Memory B cell (primary cell): ENCODE results near the gene MED4.

Source experiments
- ATAC-seq: fragments of 150-1000 bp; cut with Tn5 transposase; 2 replicates; pipeline ENCODE4 v1.10.0; 2021; ENCODE audit warnings: low read depth, mild to moderate bottlenecking, moderate library complexity
- DNase-seq, 2 donors: peaks; one replicate each; pipeline ENCODE4 v3.0.0; 2022; ENCODE audit warnings: low spot score in 2 of 2
- H3K27ac Mint-ChIP-seq: one replicate; pipeline ENCODE4 v1.8.0; 2022; ENCODE audit warnings: mild to moderate bottlenecking, moderate library complexity, mixed read lengths
- H3K27me3 Mint-ChIP-seq: one replicate; pipeline ENCODE4 v1.8.0; 2022; ENCODE audit warnings: mixed read lengths
- H3K36me3 Mint-ChIP-seq: one replicate; pipeline ENCODE4 v1.8.0; 2022; ENCODE audit warnings: mild to moderate bottlenecking, mixed read lengths
- H3K4me1 Mint-ChIP-seq: one replicate; pipeline ENCODE4 v1.8.0; 2022; ENCODE audit warnings: mixed read lengths
- H3K4me3 Mint-ChIP-seq: one replicate; pipeline ENCODE4 v1.8.0; 2022; ENCODE audit warnings: mild to moderate bottlenecking, moderate library complexity, mixed read lengths
- H3K9me3 Mint-ChIP-seq: one replicate; pipeline ENCODE4 v1.8.0; 2022; ENCODE audit warnings: mixed read lengths

MED4 gene

GRCh38 chr13:48112896-48113755 lies 18.2 kb upstream of the MED4 start:
- no peaks in the 10 kb centered on the region for H3K9me3 Mint-ChIP-seq
- DNase-seq: no peak
- no peak overlapping the region for H3K4me3 Mint-ChIP-seq
- ATAC-seq: no peak
- no peaks in the 10 kb centered on the region for H3K4me1 Mint-ChIP-seq
- no peak overlapping the region for H3K27ac Mint-ChIP-seq
- H3K36me3 Mint-ChIP-seq: no peaks in the 10 kb centered on the region
- peaks cover 20% of the 10 kb centered on the region for H3K27me3 Mint-ChIP-seq

- peaks cover 14% of the 10 kb centered on the region for H3K27me3 Mint-ChIP-seq
- ATAC-seq: no peak
Measured at GRCh38 chr13:48110931-48111721, 16.2 kb upstream of the MED4 start.

GRCh38 chr13:48110132-48110868 lies 15.4 kb upstream of the MED4 start:
- no peak overlapping the region for H3K27ac Mint-ChIP-seq
- ATAC-seq: no peak

More at GRCh38 chr13:48110931-48111721, 16.2 kb upstream of the MED4 start:
- no peak overlapping the region for H3K27ac Mint-ChIP-seq
- H3K4me1 Mint-ChIP-seq: no peaks in the 10 kb centered on the region
- no peak overlapping the region for H3K4me3 Mint-ChIP-seq
- H3K9me3 Mint-ChIP-seq: no peaks in the 10 kb centered on the region
- no peaks in the 10 kb centered on the region for H3K36me3 Mint-ChIP-seq
- DNase-seq: no peak

GRCh38 chr13:48108106-48108505 lies 13.2 kb upstream of the MED4 start:
- Mint-ChIP-seq H3K4me1 (no peaks in the 10 kb centered on the region), H3K4me3 (no peak overlapping the region), H3K27me3 (peaks cover 5% of the 10 kb centered on the region), H3K27ac (no peak overlapping the region), H3K9me3 (no peaks in the 10 kb centered on the region), H3K36me3 (no peaks in the 10 kb centered on the region)
- DNase-seq (no peak), ATAC-seq (no peak)

More at GRCh38 chr13:48110132-48110868, 15.4 kb upstream of the MED4 start:
- peaks cover 14% of the 10 kb centered on the region for H3K27me3 Mint-ChIP-seq
- no peaks in the 10 kb centered on the region for H3K4me1 Mint-ChIP-seq
- no peaks in the 10 kb centered on the region for H3K9me3 Mint-ChIP-seq
- no peaks in the 10 kb centered on the region for H3K36me3 Mint-ChIP-seq
- no peak for DNase-seq
- no peak overlapping the region for H3K4me3 Mint-ChIP-seq

- Mint-ChIP-seq H3K27ac (no peak overlapping the region), H3K9me3 (peaks cover 2% of the 10 kb centered on the region), H3K27me3 (peaks cover 1% of the 10 kb centered on the region), H3K4me3 (no peak overlapping the region), H3K4me1 (peaks cover 11% of the 10 kb centered on the region), H3K36me3 (no peaks in the 10 kb centered on the region)
- DNase-seq: no peak
- no peak for ATAC-seq
Measured at GRCh38 chr13:48097793-48098192, 2.9 kb upstream of the MED4 start.

GRCh38 chr13:48096670-48097069 lies 1.8 kb upstream of the MED4 start:
- Mint-ChIP-seq H3K4me1 (peaks cover 17% of the 10 kb centered on the region), H3K27ac (no peak overlapping the region), H3K36me3 (peaks cover 2% of the 10 kb centered on the region), H3K27me3 (peaks cover 1% of the 10 kb centered on the region), H3K9me3 (peaks cover 2% of the 10 kb centered on the region), H3K4me3 (no peak overlapping the region)
- ATAC-seq: no peak
- no peak for DNase-seq

GRCh38 chr13:48094404-48094780 lies 512 bp downstream of the MED4 start:
- H3K9me3 Mint-ChIP-seq: peaks cover 2% of the 10 kb centered on the region
- peaks cover 1% of the 10 kb centered on the region for H3K27me3 Mint-ChIP-seq
- H3K4me3 Mint-ChIP-seq: peak overlapping the region; percentile 91
- peak; percentile 2 for ATAC-seq
- no peak for DNase-seq
- peaks cover 23% of the 10 kb centered on the region for H3K4me1 Mint-ChIP-seq
- peak overlapping the region; percentile 94 for H3K27ac Mint-ChIP-seq
- H3K36me3 Mint-ChIP-seq: peaks cover 2% of the 10 kb centered on the region

- DNase-seq: no peak
- H3K4me3 Mint-ChIP-seq: peak overlapping the region; percentile 91
- H3K27ac Mint-ChIP-seq: peak overlapping the region; percentile 94
- H3K9me3 Mint-ChIP-seq: peaks cover 2% of the 10 kb centered on the region
- H3K4me1 Mint-ChIP-seq: peaks cover 27% of the 10 kb centered on the region
- peaks cover 1% of the 10 kb centered on the region for H3K27me3 Mint-ChIP-seq
- H3K36me3 Mint-ChIP-seq: peaks cover 2% of the 10 kb centered on the region
- ATAC-seq: no peak
Measured at GRCh38 chr13:48093588-48093987, 1.3 kb downstream of the MED4 start.

GRCh38 chr13:48086272-48086671 lies 8.6 kb downstream of the MED4 start:
- Mint-ChIP-seq H3K27ac (no peak overlapping the region), H3K36me3 (peaks cover 11% of the 10 kb centered on the region)
- no peak for ATAC-seq

GRCh38 chr13:48081739-48082138 lies 13.2 kb downstream of the MED4 start:
- DNase-seq: no peak
- no peak overlapping the region for H3K4me3 Mint-ChIP-seq
- no peak overlapping the region for H3K27ac Mint-ChIP-seq
- peaks cover 17% of the 10 kb centered on the region for H3K36me3 Mint-ChIP-seq
- H3K4me1 Mint-ChIP-seq: peaks cover 2% of the 10 kb centered on the region
- H3K27me3 Mint-ChIP-seq: no peaks in the 10 kb centered on the region
- no peaks in the 10 kb centered on the region for H3K9me3 Mint-ChIP-seq
- no peak for ATAC-seq

More at GRCh38 chr13:48086272-48086671, 8.6 kb downstream of the MED4 start:
- Mint-ChIP-seq H3K9me3 (no peaks in the 10 kb centered on the region), H3K4me3 (no peak overlapping the region), H3K27me3 (no peaks in the 10 kb centered on the region), H3K4me1 (peaks cover 8% of the 10 kb centered on the region)
- no peak for DNase-seq

- ATAC-seq: peak; percentile 100
- Mint-ChIP-seq H3K27ac (no peak overlapping the region), H3K9me3 (no peaks in the 10 kb centered on the region), H3K4me1 (no peaks in the 10 kb centered on the region), H3K36me3 (peaks cover 22% of the 10 kb centered on the region), H3K27me3 (no peaks in the 10 kb centered on the region), H3K4me3 (no peak overlapping the region)
- peak; percentile 22 to 68 for DNase-seq
Measured at GRCh38 chr13:48078251-48078656, 16.6 kb downstream of the MED4 start.

GRCh38 chr13:48074006-48074405 lies 20.9 kb downstream of the MED4 start:
- Mint-ChIP-seq H3K27me3 (no peaks in the 10 kb centered on the region), H3K4me1 (no peaks in the 10 kb centered on the region), H3K9me3 (peaks cover 4% of the 10 kb centered on the region), H3K27ac (no peak overlapping the region), H3K36me3 (peaks cover 45% of the 10 kb centered on the region), H3K4me3 (no peak overlapping the region)
- no peak for ATAC-seq
- no peak for DNase-seq

GRCh38 chr13:48072787-48073186 lies 22.1 kb downstream of the MED4 start:
- no peak for ATAC-seq
- peaks cover 6% of the 10 kb centered on the region for H3K9me3 Mint-ChIP-seq
- DNase-seq: no peak
- peaks cover 53% of the 10 kb centered on the region for H3K36me3 Mint-ChIP-seq
- H3K4me1 Mint-ChIP-seq: no peaks in the 10 kb centered on the region
- H3K27me3 Mint-ChIP-seq: no peaks in the 10 kb centered on the region
- no peak overlapping the region for H3K4me3 Mint-ChIP-seq
- no peak overlapping the region for H3K27ac Mint-ChIP-seq

- Mint-ChIP-seq H3K9me3 (peaks cover 6% of the 10 kb centered on the region), H3K4me3 (no peak overlapping the region), H3K27me3 (no peaks in the 10 kb centered on the region), H3K4me1 (no peaks in the 10 kb centered on the region), H3K36me3 (peaks cover 56% of the 10 kb centered on the region), H3K27ac (no peak overlapping the region)
- DNase-seq: no peak
- ATAC-seq: no peak
Measured at GRCh38 chr13:48072304-48072703, 22.6 kb downstream of the MED4 start.
